SK-N-SH (cell line): ENCODE results near the gene SAP30BP. TPM values are rescaled to one million over a fixed set of nuclear protein-coding genes. Genes with fewer than 3 reads are reported as not detected.

Source experiments
- CTCF ChIA-PET: fragments of 300-600, 350-600 bp; formaldehyde crosslinking; extraction: SDS; loops from one replicate; lab custom pipeline; 2021; lab: Yijun Ruan, JAX
- POLR2A ChIA-PET: fragments of 350-600 bp; sonication (Branson Sonifier 250); formaldehyde crosslinking; extraction: SDS; loops from one replicate; lab custom pipeline; 2020; ENCODE audit warnings: antibody characterized with exemption, inconsistent platforms; lab: Yijun Ruan, JAX
- DNase-seq: peaks from one replicate; pipeline ENCODE4 v3.0.0; 2012
- H2AFZ ChIP-seq: fragments of 200-600 bp; sonication (generic); 2 replicates; pipeline ENCODE4 v1.8.1; 2016; ENCODE audit warnings: antibody characterized with exemption, mild to moderate bottlenecking, low read depth
- H3F3A ChIP-seq: fragments of 200-600 bp; sonication (generic); replicated peaks from 2 replicates; pipeline ENCODE3; 2016; ENCODE audit warnings: antibody characterized with exemption, mild to moderate bottlenecking; ENCODE audit not compliant: insufficient read depth
- H3K27ac ChIP-seq, 2 experiments: fragments of 200-500 bp in 1 of 2; fragments of 200-600 bp in 1 of 2; sonication (Bioruptor generic) in 1 of 2; sonication (generic), shearing (Covaris generic) in 1 of 2; 2 replicates each; pipeline versions ENCODE4 v1.5.1 to v1.6.1; 2014 to 2016; ENCODE audit warnings: low read depth in 2 of 2, inconsistent platforms in 1 of 2, low read length in 1 of 2, mild to moderate bottlenecking in 1 of 2, mixed read lengths in 1 of 2
- H3K27me3 ChIP-seq: fragments of 200-600 bp; sonication (generic), shearing (Covaris generic); 2 replicates; pipeline ENCODE4 v1.6.1; 2016; ENCODE audit warnings: mixed run types; ENCODE audit not compliant: insufficient read depth
- H3K36me3 ChIP-seq, 2 experiments: fragments of 200-500 bp in 1 of 2; fragments of 200-600 bp in 1 of 2; sonication (Bioruptor generic) in 1 of 2; sonication (generic) in 1 of 2; replicated peaks in 1 of 2; 2 replicates each; pipeline versions ENCODE3 to v1.5.1; 2014 to 2016; ENCODE audit warnings: low read length in 1 of 2, mild to moderate bottlenecking in 1 of 2; ENCODE audit not compliant: insufficient read depth in 2 of 2, control insufficient read depth in 1 of 2
- H3K4me1 ChIP-seq, 2 experiments: fragments of 200-500 bp in 1 of 2; fragments of 200-600 bp in 1 of 2; sonication (Bioruptor generic) in 1 of 2; sonication (generic), shearing (Covaris generic) in 1 of 2; 2 replicates each; pipeline versions ENCODE4 v1.5.1 to v1.6.1; 2014 to 2016; ENCODE audit warnings: low read depth in 1 of 2, low read length in 1 of 2, mixed run types in 1 of 2; ENCODE audit not compliant: insufficient read depth in 2 of 2, control insufficient read depth in 1 of 2
- H3K4me2 ChIP-seq: fragments of 200-600 bp; sonication (generic), shearing (Covaris generic); 2 replicates; pipeline ENCODE4 v1.6.1; 2017; ENCODE audit warnings: mixed run types
- H3K4me3 ChIP-seq, 2 experiments: fragments of 200-500 bp in 1 of 2; fragments of 200-600 bp in 1 of 2; sonication (Bioruptor generic) in 1 of 2; sonication (generic), shearing (Covaris generic) in 1 of 2; 2 replicates each; pipeline versions ENCODE4 v1.5.1 to v1.8.1; 2014 to 2016; ENCODE audit warnings: low read depth in 2 of 2, inconsistent platforms in 1 of 2, low read length in 1 of 2, mild to moderate bottlenecking in 1 of 2, mixed read lengths in 1 of 2, moderate library complexity in 1 of 2
- H3K79me2 ChIP-seq: fragments of 200-600 bp; sonication (generic); 2 replicates; pipeline ENCODE4 v1.8.1; 2017; ENCODE audit warnings: mild to moderate bottlenecking; ENCODE audit not compliant: insufficient read depth
- H3K9ac ChIP-seq: fragments of 200-600 bp; sonication (generic); 2 replicates; pipeline ENCODE4 v1.6.1; 2017; ENCODE audit warnings: mixed run types
- H3K9me2 ChIP-seq: fragments of 200-600 bp; sonication (generic); 2 replicates; pipeline ENCODE4 v1.6.1; 2017; ENCODE audit warnings: mixed run types
- H3K9me3 ChIP-seq: fragments of 200-600 bp; sonication (generic); 2 replicates; pipeline ENCODE4 v1.6.1; 2017; ENCODE audit warnings: mixed run types, mild to moderate bottlenecking, moderate library complexity
- H4K20me1 ChIP-seq: fragments of 200-600 bp; sonication (generic); 2 replicates; pipeline ENCODE4 v1.6.1; 2017; ENCODE audit warnings: mild to moderate bottlenecking, mixed run types; ENCODE audit not compliant: insufficient read depth
- EP300 ChIP-seq, 2 experiments: IDR thresholded peaks; 2 replicates each; pipeline versions ENCODE4 v1.4.0 to v1.6.1; 2012; ENCODE audit warnings: borderline replicate concordance in 1 of 2, low read depth in 1 of 2, low read length in 1 of 2
- EZH2phosphoT487 ChIP-seq: fragments of 200-600 bp; sonication (generic); IDR thresholded peaks from 2 replicates; pipeline ENCODE4 v1.6.1; 2017; ENCODE audit warnings: low read depth, mixed run types, mild to moderate bottlenecking, antibody characterized with exemption, moderate library complexity, borderline replicate concordance
- FOXJ3 ChIP-seq: sonication (generic); formaldehyde crosslinking; IDR thresholded peaks from 2 replicates; pipeline ENCODE4 v1.5.1; 2020; ENCODE audit warnings: mild to moderate bottlenecking, missing genetic modification reagents
- FOXM1 ChIP-seq: IDR thresholded peaks from 2 replicates; pipeline ENCODE4 v1.4.0; 2012; ENCODE audit warnings: low read depth, mild to moderate bottlenecking
- JUND ChIP-seq: IDR thresholded peaks from 2 replicates; pipeline ENCODE4 v1.4.0; 2012
- MEF2A ChIP-seq: IDR thresholded peaks from 2 replicates; pipeline ENCODE4 v1.4.0; 2012; ENCODE audit warnings: low read depth, borderline replicate concordance
- PBX3 ChIP-seq: IDR thresholded peaks from 2 replicates; pipeline ENCODE4; 2012
- POLR2AphosphoS5 ChIP-seq: IDR thresholded peaks from 2 replicates; pipeline ENCODE4 v1.6.1; 2012; ENCODE audit warnings: low read depth, low read length
- RCOR1 ChIP-seq: fragments of 150-350 bp; IDR thresholded peaks from 2 replicates; pipeline ENCODE4 v1.6.1; 2017; ENCODE audit warnings: antibody characterized with exemption, low read length
- REST ChIP-seq: IDR thresholded peaks from 2 replicates; pipeline ENCODE4 v1.6.1; 2012; ENCODE audit warnings: mild to moderate bottlenecking, low read depth, low read length, moderate library complexity
- RXRA ChIP-seq: IDR thresholded peaks from 2 replicates; pipeline ENCODE4 v1.4.0; 2012; ENCODE audit warnings: low read depth, mild to moderate bottlenecking, borderline replicate concordance
- TCF12 ChIP-seq: IDR thresholded peaks from 2 replicates; pipeline ENCODE4 v1.4.0; 2012
- USF1 ChIP-seq: IDR thresholded peaks from 2 replicates; pipeline ENCODE4 v1.4.0; 2012; ENCODE audit warnings: low read depth, borderline replicate concordance
- YY1 ChIP-seq: IDR thresholded peaks from 2 replicates; pipeline ENCODE4 v1.4.0; 2012; ENCODE audit warnings: low read depth, mild to moderate bottlenecking
- ZBTB33 ChIP-seq: IDR thresholded peaks from 2 replicates; pipeline ENCODE4 v1.4.0; 2012; ENCODE audit warnings: low read depth, borderline replicate concordance
- WGBS: methylation state at CpG from one replicate; pipeline ENCODE4 v1.1.6; 2017; ENCODE audit warnings: low lambda C conversion rate; 5-methylcytosine and 5-hydroxymethylcytosine counted together
- polyA plus RNA-seq, 3 experiments: library from polyadenylated mRNA; depleted of rRNA; stranded (reverse); fragments of >200 nt; gene quantifications; 2 replicates each; pipeline ENCODE4 v1.2.3, GENCODE V29; 2012
- TF ChIP-seq, protein P1 (sequence below): IDR thresholded peaks from 2 replicates; pipeline ENCODE4 v1.4.0; 2012; ENCODE audit warnings: low read depth

Gene SAP30BP
- polyA plus RNA-seq, 1 of the 3 experiments (the other 2 are of a cell fraction), result 158 TPM

DNA sequence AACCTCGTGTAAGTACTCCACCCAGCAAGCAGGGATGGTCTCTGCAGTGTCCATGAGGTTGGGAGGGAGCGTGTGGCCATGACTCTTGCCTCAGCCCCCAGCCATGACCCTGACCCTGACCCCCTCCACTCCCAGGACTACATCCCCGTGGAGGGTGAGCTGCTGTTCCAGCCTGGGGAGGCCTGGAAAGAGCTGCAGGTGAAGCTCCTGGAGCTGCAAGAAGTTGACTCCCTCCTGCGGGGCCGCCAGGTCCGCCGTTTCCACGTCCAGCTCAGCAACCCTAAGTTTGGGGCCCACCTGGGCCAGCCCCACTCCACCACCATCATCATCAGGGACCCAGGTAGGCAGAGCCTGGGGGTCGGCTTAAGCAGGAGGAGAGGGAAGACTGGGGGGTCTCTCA, 81.6 kb downstream of the SAP30BP start:
- no peaks in the 10 kb centered on the region for H3K9me3 ChIP-seq
- no peak for TF ChIP-seq MEF2A
- no peak for TF ChIP-seq RCOR1
- TF ChIP-seq EZH2phosphoT487, result no peak
- no peak for TF ChIP-seq ZBTB33
- TF ChIP-seq EP300 (IDR thresholded peaks at IDR 0.05; ENCODE audit: borderline replicate concordance in 1 of 2, low read depth in 1 of 2, low read length in 1 of 2), result no peak
- TF ChIP-seq FOXM1, result no peak
- no peak for TF ChIP-seq PBX3
- TF ChIP-seq, protein P1, sequence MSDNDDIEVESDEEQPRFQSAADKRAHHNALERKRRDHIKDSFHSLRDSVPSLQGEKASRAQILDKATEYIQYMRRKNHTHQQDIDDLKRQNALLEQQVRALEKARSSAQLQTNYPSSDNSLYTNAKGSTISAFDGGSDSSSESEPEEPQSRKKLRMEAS, result no peak
- no peak for TF ChIP-seq POLR2AphosphoS5
- no peak for TF ChIP-seq USF1
- no peak for TF ChIP-seq FOXJ3
- TF ChIP-seq JUND, result no peak
- TF ChIP-seq YY1, result no peak
- TF ChIP-seq TCF12, result no peak
- no peak for TF ChIP-seq RXRA
- TF ChIP-seq REST, result no peak
- H3K79me2 ChIP-seq, result no peaks in the 10 kb centered on the region
- no peaks in the 10 kb centered on the region for H4K20me1 ChIP-seq
- H3K9ac ChIP-seq, result no peak overlapping the region
- POLR2A ChIA-PET, result interaction anchor here (1.2 to 3.2 kb wide), 2 partner anchors 28 to 116 kb away, joined by 9 to 18 read pairs; partner anchors contain the start of gene SMIM5
- H3K9me2 ChIP-seq, result no peaks in the 10 kb centered on the region
- no peaks in the 10 kb centered on the region for H3K27me3 ChIP-seq
- peaks cover 0 to 13% of the 10 kb centered on the region in 2 experiments; a peak in 1 of 4 replicates for H3K4me1 ChIP-seq
- DNase-seq, result no peak
- H3K4me3 ChIP-seq, result no peak overlapping the region
- 38% methylated on average over 3 of the region's 9 CpGs for WGBS
- no peak overlapping the region for H3K27ac ChIP-seq
- CTCF ChIA-PET, result interaction anchor here (1.0 to 31.4 kb wide), 30 partner anchors 13 to 748 kb away, joined by 3 to 1370 read pairs (median 16); partner anchors contain the start of genes GALK1, ITGB4, LLGL2 and RECQL5
- no peak overlapping the region for H2AFZ ChIP-seq
- H3K36me3 ChIP-seq, result no peaks in the 10 kb centered on the region
- peaks cover 18% of the 10 kb centered on the region for H3F3A ChIP-seq
- no peak overlapping the region for H3K4me2 ChIP-seq
